Endothelial cell (in vitro differentiated cells): ENCODE measurements around the gene CDKN1C. TPM values are rescaled to one million over a fixed set of nuclear protein-coding genes. Genes with fewer than 3 reads are reported as not detected.

ENCODE experiments used
- DNase-seq: peaks from one replicate; pipeline ENCODE4 v3.0.0; 2021; ENCODE audit warnings: low spot score
- H3K27ac Mint-ChIP-seq: one replicate; pipeline ENCODE4 v1.8.0; 2021; ENCODE audit warnings: mixed read lengths, inconsistent platforms; ENCODE audit not compliant: unreplicated experiment
- H3K27me3 Mint-ChIP-seq: one replicate; pipeline ENCODE4 v1.8.0; 2021; ENCODE audit warnings: mild to moderate bottlenecking, moderate library complexity, mixed read lengths, inconsistent platforms; ENCODE audit not compliant: unreplicated experiment
- H3K36me3 Mint-ChIP-seq: one replicate; pipeline ENCODE4 v1.8.0; 2021; ENCODE audit warnings: mild to moderate bottlenecking, low read depth, mixed read lengths, inconsistent platforms; ENCODE audit not compliant: unreplicated experiment
- H3K4me1 Mint-ChIP-seq: one replicate; pipeline ENCODE4 v1.8.0; 2021; ENCODE audit warnings: mild to moderate bottlenecking, mixed read lengths, inconsistent platforms; ENCODE audit not compliant: unreplicated experiment
- H3K4me3 Mint-ChIP-seq: one replicate; pipeline ENCODE4 v1.8.0; 2021; ENCODE audit warnings: mild to moderate bottlenecking, mixed read lengths, inconsistent platforms; ENCODE audit not compliant: unreplicated experiment
- H3K9me3 Mint-ChIP-seq: one replicate; pipeline ENCODE4 v1.8.0; 2021; ENCODE audit warnings: mixed read lengths, inconsistent platforms; ENCODE audit not compliant: unreplicated experiment
- CTCF ChIP-seq: fragments of 200-600 bp; sonication (generic); IDR thresholded peaks from one replicate; pipeline ENCODE4 v1.5.0; 2021; ENCODE audit warnings: antibody characterized with exemption; ENCODE audit not compliant: unreplicated experiment
- total RNA-seq: library from RNA; stranded (reverse); fragmentation: NEBNext Ultra II Directional; extraction: Animal tissue kit (Norgen Biotek cat#: 25700); gene quantifications from one replicate; pipeline ENCODE4 v1.2.1, GENCODE V29; 2021; ENCODE audit not compliant: unreplicated experiment

Gene CDKN1C
- total RNA-seq, 1 donor from 2014 or later = 25.3 TPM

- no peak for TF ChIP-seq CTCF
- Mint-ChIP-seq H3K4me1 (peaks cover 12% of the 10 kb centered on the region), H3K4me3 (no peak overlapping the region), H3K36me3 (no peaks in the 10 kb centered on the region), H3K27me3 (peaks cover 16% of the 10 kb centered on the region), H3K27ac (no peak overlapping the region), H3K9me3 (no peaks in the 10 kb centered on the region)
- no peak for DNase-seq
Measured at GRCh38 chr11:2887515-2888195, 2.1 kb upstream of the CDKN1C start.

GRCh38 chr11:2886936-2887335 is 1.4 kb upstream of the CDKN1C start:
- no peak overlapping the region for H3K27ac Mint-ChIP-seq
- no peak for DNase-seq
- peaks cover 19% of the 10 kb centered on the region for H3K27me3 Mint-ChIP-seq
- H3K9me3 Mint-ChIP-seq = no peaks in the 10 kb centered on the region
- H3K4me3 Mint-ChIP-seq = peak overlapping the region; percentile 69
- TF ChIP-seq CTCF = no peak
- peaks cover 12% of the 10 kb centered on the region for H3K4me1 Mint-ChIP-seq
- no peaks in the 10 kb centered on the region for H3K36me3 Mint-ChIP-seq

- Mint-ChIP-seq H3K36me3 (no peaks in the 10 kb centered on the region), H3K4me1 (peaks cover 8% of the 10 kb centered on the region), H3K4me3 (peak overlapping the region; percentile 69), H3K27me3 (peaks cover 19% of the 10 kb centered on the region), H3K9me3 (no peaks in the 10 kb centered on the region), H3K27ac (no peak overlapping the region)
- peak; percentile 67 for DNase-seq
- no peak for TF ChIP-seq CTCF
Measured at GRCh38 chr11:2886191-2886894, 768 bp upstream of the CDKN1C start.

- no peak for TF ChIP-seq CTCF
- Mint-ChIP-seq H3K27me3 (peaks cover 20% of the 10 kb centered on the region), H3K27ac (no peak overlapping the region), H3K4me3 (peak overlapping the region; percentile 95), H3K4me1 (peaks cover 8% of the 10 kb centered on the region), H3K9me3 (no peaks in the 10 kb centered on the region), H3K36me3 (no peaks in the 10 kb centered on the region)
- DNase-seq = peak; percentile 69
Measured at GRCh38 chr11:2885017-2885677, 428 bp downstream of the CDKN1C start.
